Naive thymus-derived CD4-positive, alpha-beta T cell (primary cell): ENCODE results near the gene C5. TPM values are rescaled to one million over a fixed set of nuclear protein-coding genes. Genes with fewer than 3 reads are reported as not detected.

Experiments used
- ATAC-seq: fragments of 150-1000 bp; cut with Tn5 transposase; 2 replicates; pipeline ENCODE4 v1.10.0; 2021; ENCODE audit warnings: mild to moderate bottlenecking, moderate library complexity
- CTCF ChIA-PET: fragments of 350-600 bp; sonication (Branson Sonifier 250); formaldehyde crosslinking; loops from one replicate; lab custom pipeline; 2021; ENCODE audit warnings: antibody characterized with exemption; lab: Charles Lee
- POLR2A ChIA-PET: fragments of 350-600 bp; sonication (Branson Sonifier 250); formaldehyde crosslinking; loops from one replicate; lab custom pipeline; 2021; ENCODE audit warnings: antibody characterized with exemption, inconsistent platforms; lab: Charles Lee
- DNase-seq, 9 donors: peaks; one replicate each; pipeline versions ENCODE4 v3.0.0 to v3.0.0-alpha.2; 2020 to 2022; ENCODE audit warnings: mixed read lengths in 1 of 9
- H3K27ac ChIP-seq: one replicate; pipeline ENCODE4 v1.7.0; 2013; ENCODE audit warnings: mild to moderate bottlenecking, low read depth, low read length, moderate library complexity
- H3K27me3 ChIP-seq, 2 donors: one replicate each; pipeline ENCODE4 v1.7.0; 2013; ENCODE audit warnings: low read length in 2 of 2, mild to moderate bottlenecking in 2 of 2, moderate library complexity in 2 of 2; ENCODE audit not compliant: control insufficient read depth in 2 of 2, insufficient read depth in 2 of 2
- H3K36me3 ChIP-seq, 3 experiments: 1 replicate in 2 of 3; 2 replicates in 1 of 3; pipeline ENCODE4 v1.7.0; 2013; ENCODE audit warnings: low read length in 3 of 3, mild to moderate bottlenecking in 3 of 3, moderate library complexity in 1 of 3; ENCODE audit not compliant: insufficient read depth in 3 of 3, control insufficient read depth in 2 of 3
- H3K4me1 ChIP-seq, 2 donors: one replicate each; pipeline ENCODE4 v1.7.0; 2013; ENCODE audit warnings: low read length in 2 of 2, mild to moderate bottlenecking in 2 of 2, moderate library complexity in 1 of 2; ENCODE audit not compliant: control insufficient read depth in 2 of 2, insufficient read depth in 2 of 2
- H3K4me3 ChIP-seq: 2 replicates; pipeline ENCODE4 v1.7.0; 2013; ENCODE audit warnings: mild to moderate bottlenecking, low read length
- H3K9me3 ChIP-seq, 3 experiments: 1 replicate in 2 of 3; 2 replicates in 1 of 3; pipeline ENCODE4 v1.7.0; 2013; ENCODE audit warnings: low read length in 3 of 3; ENCODE audit not compliant: control insufficient read depth in 2 of 3
- H3K27ac Mint-ChIP-seq, 9 donors: one replicate each; pipeline ENCODE4 v1.8.0; 2020 to 2022; ENCODE audit warnings: mixed read lengths in 9 of 9, mild to moderate bottlenecking in 8 of 9, moderate library complexity in 5 of 9, inconsistent platforms in 2 of 9
- H3K27me3 Mint-ChIP-seq, 5 donors: one replicate each; pipeline ENCODE4 v1.8.0; 2021 to 2022; ENCODE audit warnings: mixed read lengths in 5 of 5, mild to moderate bottlenecking in 1 of 5
- H3K36me3 Mint-ChIP-seq, 5 donors: one replicate each; pipeline ENCODE4 v1.8.0; 2020 to 2022; ENCODE audit warnings: mixed read lengths in 5 of 5, mild to moderate bottlenecking in 3 of 5, inconsistent platforms in 1 of 5
- H3K4me1 Mint-ChIP-seq, 7 donors: one replicate each; pipeline ENCODE4 v1.8.0; 2020 to 2022; ENCODE audit warnings: mixed read lengths in 7 of 7, mild to moderate bottlenecking in 3 of 7, inconsistent platforms in 1 of 7
- H3K4me3 Mint-ChIP-seq, 10 donors: one replicate each; pipeline ENCODE4 v1.8.0; 2020 to 2022; ENCODE audit warnings: mild to moderate bottlenecking in 10 of 10, mixed read lengths in 10 of 10, moderate library complexity in 6 of 10, inconsistent platforms in 2 of 10
- H3K9me3 Mint-ChIP-seq, 11 donors: one replicate each; pipeline ENCODE4 v1.8.0; 2020 to 2022; ENCODE audit warnings: mixed read lengths in 11 of 11, mild to moderate bottlenecking in 4 of 11, inconsistent platforms in 1 of 11, moderate library complexity in 1 of 11
- intact Hi-C, 2 donors: fragments of 100-400 bp; cut with micrococcal nuclease; formaldehyde crosslinking; loops; one replicate each; pipeline ENCODE4 v1.15.1; 2023
- polyA plus RNA-seq, 2 donors: library from polyadenylated mRNA; unstranded; fragments of 300-500 nt; fragmentation: Illumina TruSeq; gene quantifications; one replicate each; pipeline ENCODE4 v1.2.3, GENCODE V29; 2021
- total RNA-seq, 6 experiments: library from RNA in 5 of 6; stranded (reverse) in 5 of 6; gene quantifications; 1 replicate in 5 of 6; 2 replicates in 1 of 6; pipeline ENCODE4 v1.2.3 and lab custom pipeline; 2021 to 2026

C5 gene
- total and polyA plus RNA-seq, 7 experiments from 2014 or later, result 0.41 to 2.9 (median 2.3) TPM

GRCh38 chr9:120917929-120918762 lies 131.9 kb downstream of the C5 start:
- peak overlapping the region in 8 of 9 donors; percentile 22 to 100 (median 88) for H3K27ac Mint-ChIP-seq
- peaks cover 59 to 95% (median 82%) of the 10 kb centered on the region in 7 donors for H3K4me1 Mint-ChIP-seq
- H3K9me3 ChIP-seq, result peaks cover 0 to 6% (median 0%) of the 10 kb centered on the region in 3 experiments
- peaks cover 32 to 62% (median 32%) of the 10 kb centered on the region in 3 experiments for H3K36me3 ChIP-seq
- intact Hi-C loops, result no loop called here
- H3K27ac ChIP-seq, result peak overlapping the region; percentile 97
- ATAC-seq (no peak), DNase-seq (no peak)
- peaks cover 0 to 4% (median 0%) of the 10 kb centered on the region in 11 donors for H3K9me3 Mint-ChIP-seq
- H3K4me1 ChIP-seq, result peaks cover 87 to 88% of the 10 kb centered on the region in 2 donors
- POLR2A ChIA-PET, result interaction anchor here (0.6 to 44.3 kb wide), 4 partner anchors 3 to 1963 kb away, joined by 3 to 2417 read pairs (median 1210); partner anchors contain the start of gene TRAF1
- peaks cover 19 to 77% (median 42%) of the 10 kb centered on the region in 5 donors for H3K36me3 Mint-ChIP-seq
- H3K27me3 Mint-ChIP-seq, result no peaks in the 10 kb centered on the region
- H3K27me3 ChIP-seq, result no peaks in the 10 kb centered on the region
- CTCF ChIA-PET, result interaction anchor here (2.5 kb wide), 1 partner anchor 27 kb away, joined by 15 read pairs; no protein-coding TSS in a partner anchor
- no peak overlapping the region for H3K4me3 ChIP-seq
- H3K4me3 Mint-ChIP-seq, result peak overlapping the region in 9 of 10 donors; percentile 2 to 67 (median 37)

GRCh38 chr9:120916991-120917880 lies 132.8 kb downstream of the C5 start:
- Histone ChIP-seq H3K27me3 (no peaks in the 10 kb centered on the region), H3K4me3 (no peak overlapping the region), H3K9me3 (peaks cover 0 to 6% (median 0%) of the 10 kb centered on the region in 3 experiments), H3K27ac (peak overlapping the region; percentile 59), H3K4me1 (peaks cover 78 to 79% of the 10 kb centered on the region in 2 donors), H3K36me3 (peaks cover 31 to 67% (median 35%) of the 10 kb centered on the region in 3 experiments)
- Mint-ChIP-seq H3K27ac (peak overlapping the region; percentile 82 to 93 (median 88)), H3K4me1 (peaks cover 65 to 93% (median 81%) of the 10 kb centered on the region in 7 donors), H3K27me3 (no peaks in the 10 kb centered on the region), H3K36me3 (peaks cover 27 to 77% (median 49%) of the 10 kb centered on the region in 5 donors), H3K9me3 (peaks cover 0 to 4% (median 0%) of the 10 kb centered on the region in 11 donors), H3K4me3 (peak overlapping the region; percentile 2 to 76 (median 57))
- ChIA-PET CTCF (interaction anchor here (0.7 to 2.5 kb wide), 11 partner anchors 7 to 235 kb away, joined by 3 to 17 read pairs (median 5); no protein-coding TSS in a partner anchor), POLR2A (interaction anchor here (0.6 to 44.3 kb wide), 8 partner anchors 3 to 1964 kb away, joined by 3 to 2417 read pairs (median 6); partner anchors contain the start of genes PHF19 and TRAF1)
- DNase-seq (no peak), ATAC-seq (no peak)
- intact Hi-C loops, result loop anchor here (1.0 kb wide), 2 partner anchors 9 to 13 kb away; partner anchors contain the start of gene TRAF1 (in 2 of the 2)

- H3K36me3 ChIP-seq, result peaks cover 35 to 67% (median 40%) of the 10 kb centered on the region in 3 experiments
- Mint-ChIP-seq H3K27ac (peak overlapping the region; percentile 82 to 95 (median 92)), H3K4me1 (peaks cover 60 to 92% (median 81%) of the 10 kb centered on the region in 7 donors), H3K9me3 (peaks cover 0 to 4% (median 0%) of the 10 kb centered on the region in 11 donors), H3K27me3 (no peaks in the 10 kb centered on the region), H3K36me3 (peaks cover 30 to 75% (median 52%) of the 10 kb centered on the region in 5 donors), H3K4me3 (peak overlapping the region; percentile 60 to 79 (median 74))
- intact Hi-C loops, result loop anchor here (1.0 kb wide), 2 partner anchors 10 to 12 kb away; partner anchors contain the start of gene TRAF1 (in 2 of the 2)
- ATAC-seq (no peak), DNase-seq (no peak)
- H3K4me1 ChIP-seq, result peaks cover 72% of the 10 kb centered on the region in 2 donors
- H3K4me3 ChIP-seq, result no peak overlapping the region
- no peaks in the 10 kb centered on the region for H3K27me3 ChIP-seq
- POLR2A ChIA-PET, result interaction anchor here (0.6 to 44.3 kb wide), 10 partner anchors 4 to 160 kb away, joined by 3 to 2417 read pairs (median 6); partner anchors contain the start of genes PHF19 and TRAF1
- peaks cover 0 to 6% (median 0%) of the 10 kb centered on the region in 3 experiments for H3K9me3 ChIP-seq
- peak overlapping the region; percentile 59 for H3K27ac ChIP-seq
- CTCF ChIA-PET, result interaction anchor here (0.7 to 2.5 kb wide), 13 partner anchors 8 to 236 kb away, joined by 3 to 17 read pairs (median 5); no protein-coding TSS in a partner anchor
These were observed 133.5 kb downstream of the C5 start for GRCh38 chr9:120916588-120916987.

GRCh38 chr9:120915854-120916470 lies 134.1 kb downstream of the C5 start:
- Histone ChIP-seq H3K4me1 (peaks cover 66 to 68% of the 10 kb centered on the region in 2 donors), H3K4me3 (no peak overlapping the region), H3K27me3 (no peaks in the 10 kb centered on the region), H3K36me3 (peaks cover 38 to 71% (median 47%) of the 10 kb centered on the region in 3 experiments), H3K9me3 (peaks cover 0 to 6% (median 0%) of the 10 kb centered on the region in 3 experiments), H3K27ac (peak overlapping the region; percentile 59)
- H3K27me3 Mint-ChIP-seq, result no peaks in the 10 kb centered on the region
- H3K4me3 Mint-ChIP-seq, result peak overlapping the region; percentile 60 to 79 (median 72)
- intact Hi-C loops, result loop anchor here (1.0 kb wide), 2 partner anchors 10 to 12 kb away; partner anchors contain the start of gene TRAF1 (in 2 of the 2)
- peaks cover 31 to 74% (median 52%) of the 10 kb centered on the region in 5 donors for H3K36me3 Mint-ChIP-seq
- H3K9me3 Mint-ChIP-seq, result peaks cover 0 to 4% (median 0%) of the 10 kb centered on the region in 11 donors
- DNase-seq (peak in 7 of 9 donors; percentile 57 to 77 (median 71)), ATAC-seq (peak; percentile 80)
- ChIA-PET POLR2A (interaction anchor here (0.7 to 44.3 kb wide), 9 partner anchors 5 to 160 kb away, joined by 3 to 2417 read pairs (median 7); partner anchors contain the start of genes PHF19 and TRAF1), CTCF (interaction anchor here (1.0 to 2.5 kb wide), 11 partner anchors 9 to 27 kb away, joined by 3 to 17 read pairs (median 5); no protein-coding TSS in a partner anchor)
- H3K27ac Mint-ChIP-seq, result peak overlapping the region; percentile 78 to 95 (median 92)
- H3K4me1 Mint-ChIP-seq, result peaks cover 57 to 91% (median 80%) of the 10 kb centered on the region in 7 donors

GRCh38 chr9:120914953-120915352 lies 135.1 kb downstream of the C5 start:
- peaks cover 31 to 77% (median 57%) of the 10 kb centered on the region in 5 donors for H3K36me3 Mint-ChIP-seq

More at GRCh38 chr9:120914953-120915352, 135.1 kb downstream of the C5 start:
- no peak overlapping the region for H3K4me3 Mint-ChIP-seq
- H3K4me1 ChIP-seq, result peaks cover 66 to 68% of the 10 kb centered on the region in 2 donors
- intact Hi-C loops, result no loop called here
- no peak overlapping the region for H3K4me3 ChIP-seq
- CTCF ChIA-PET, result interaction anchor here (1.2 to 2.4 kb wide), 5 partner anchors 10 to 22 kb away, joined by 3 to 17 read pairs (median 10); no protein-coding TSS in a partner anchor
- H3K27ac Mint-ChIP-seq, result peak overlapping the region in 7 of 9 donors; percentile 19 to 82 (median 67)
- H3K9me3 Mint-ChIP-seq, result peaks cover 0 to 4% (median 0%) of the 10 kb centered on the region in 11 donors
- peaks cover 42 to 75% (median 53%) of the 10 kb centered on the region in 3 experiments for H3K36me3 ChIP-seq
- no peak for ATAC-seq
- POLR2A ChIA-PET, result interaction anchor here (2.8 to 44.3 kb wide), 4 partner anchors 6 to 41 kb away, joined by 23 to 2417 read pairs (median 1560); partner anchors contain the start of genes PHF19 and TRAF1
- no peaks in the 10 kb centered on the region for H3K27me3 ChIP-seq
- H3K9me3 ChIP-seq, result peaks cover 0 to 6% (median 0%) of the 10 kb centered on the region in 3 experiments
- peak overlapping the region; percentile 52 for H3K27ac ChIP-seq
- H3K27me3 Mint-ChIP-seq, result no peaks in the 10 kb centered on the region
- DNase-seq, result no peak
- peaks cover 51 to 91% (median 81%) of the 10 kb centered on the region in 7 donors for H3K4me1 Mint-ChIP-seq
